GM12872 (cell line): ENCODE data around the gene BBOF1.

Source experiments
- CTCF ChIP-seq: IDR thresholded peaks from 3 replicates; pipeline ENCODE4 v1.5.1; 2011; ENCODE audit warnings: low read depth, mild to moderate bottlenecking, low read length, moderate library complexity; ENCODE audit not compliant: insufficient read depth

Gene BBOF1

DNA sequence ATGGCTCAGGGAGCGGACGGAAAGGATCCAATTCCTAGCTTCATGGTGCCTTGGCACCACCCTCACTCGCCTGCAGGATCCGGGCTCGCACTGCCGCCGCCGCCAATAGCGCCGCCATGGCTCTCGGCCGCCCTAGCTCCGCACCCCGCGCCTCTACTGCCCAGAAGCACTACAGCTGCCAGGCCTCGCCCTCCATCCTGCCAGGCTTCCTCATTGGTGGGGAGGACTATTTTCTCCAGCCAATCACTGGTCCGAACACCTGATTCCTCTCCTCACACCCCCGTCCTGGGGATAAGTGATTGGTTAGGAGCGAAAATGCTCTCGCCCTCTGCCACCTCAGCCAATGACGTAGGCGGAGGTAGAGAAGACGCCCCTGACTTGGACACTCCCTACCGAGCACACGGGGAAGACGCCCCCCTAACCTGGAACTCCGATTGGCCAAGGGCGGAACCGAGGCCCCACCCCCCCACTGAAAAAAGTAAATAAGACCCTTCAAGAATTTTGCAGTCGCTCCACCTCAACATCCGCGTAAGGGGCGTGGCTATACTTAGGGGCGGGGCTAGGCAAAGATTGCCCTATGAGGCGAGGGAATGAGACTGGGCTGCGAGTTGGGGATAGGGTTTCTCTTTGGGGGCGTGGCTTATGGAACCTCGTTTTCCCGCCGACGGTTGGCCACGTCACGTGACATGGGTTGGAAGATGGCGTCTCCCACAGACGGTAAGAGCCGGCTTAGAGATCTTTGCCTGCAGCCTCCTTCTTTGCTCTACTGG lies 65.3 kb downstream of the BBOF1 start, which contains the start of the genes ALDH6A1 and LIN52:
Gene ALDH6A1, minus strand, starts transcription at position 177 of the 770 bp plus-strand sequence. Its CDS starts 59 bp downstream, at position 118.
Gene LIN52, plus strand, starts transcription at position 680 of the 770 bp plus-strand sequence. Its CDS starts 19 bp downstream, at position 699.
- 0 out of 3 replicates have a peak, but pooled peaks have one; percentile 25 for TF ChIP-seq CTCF

GRCh38 chr14:74085047-74085637 lies 66.0 kb downstream of the BBOF1 start:
- no peak for TF ChIP-seq CTCF

DNA sequence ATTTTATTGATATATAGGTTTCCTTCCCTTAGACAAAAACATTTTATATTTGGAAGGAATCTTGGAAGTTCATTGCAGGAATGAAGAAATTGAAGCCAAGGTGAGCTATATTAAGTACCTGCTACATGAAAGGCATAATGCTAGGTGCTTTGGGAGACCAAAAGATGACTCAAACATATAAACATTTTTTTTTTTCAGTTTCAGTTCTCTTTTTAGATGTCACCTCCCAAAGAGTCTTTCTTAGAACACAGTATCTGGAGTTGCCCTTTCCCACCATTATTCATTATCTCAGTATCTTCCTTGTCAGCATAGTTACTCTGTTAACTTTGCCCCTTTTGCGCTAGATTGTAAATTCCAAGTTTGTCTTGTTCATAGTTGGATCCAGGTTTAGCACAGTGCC lies 66.7 kb downstream of the BBOF1 start:
- TF ChIP-seq CTCF, result no peak

DNA sequence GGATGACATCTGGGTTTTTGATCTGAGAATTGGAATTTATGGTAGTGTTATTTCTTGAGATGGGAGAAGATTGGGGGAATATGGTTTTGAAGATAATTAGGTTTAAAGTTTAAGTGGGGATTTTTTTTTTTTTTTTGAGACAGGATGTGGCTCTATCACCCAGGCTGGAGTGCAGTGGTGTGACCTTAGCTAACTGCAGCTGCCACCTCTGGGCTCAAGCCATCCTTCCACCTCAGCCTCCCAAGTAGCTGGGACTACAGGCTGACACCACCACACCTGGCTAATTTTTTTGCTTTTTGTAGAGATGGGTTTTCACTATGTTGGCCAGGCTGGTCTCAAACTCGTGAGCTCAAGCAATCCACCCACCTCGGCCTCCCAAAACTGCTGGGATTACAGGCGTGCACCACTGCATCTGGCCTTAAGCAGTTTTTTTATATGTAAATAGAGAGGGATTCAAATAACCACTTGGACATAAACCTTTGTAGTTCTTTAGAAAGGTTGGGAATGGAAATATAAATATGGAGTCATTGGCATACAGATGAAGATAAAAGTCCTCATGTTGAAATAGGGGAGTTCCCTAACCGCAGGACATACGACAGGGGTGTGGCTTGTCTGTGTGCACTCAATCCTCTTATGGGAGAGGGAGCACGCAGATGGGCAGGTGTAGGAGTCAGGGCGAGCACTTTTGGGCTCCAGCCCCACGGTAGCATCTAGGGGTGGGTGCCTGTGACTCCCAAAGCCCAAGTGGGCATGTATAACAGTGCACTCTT lies 70.3 kb downstream of the BBOF1 start:
- no peak for TF ChIP-seq CTCF

GRCh38 chr14:74105381-74105780 lies 86.2 kb downstream of the BBOF1 start:
- TF ChIP-seq CTCF, result no peak

DNA sequence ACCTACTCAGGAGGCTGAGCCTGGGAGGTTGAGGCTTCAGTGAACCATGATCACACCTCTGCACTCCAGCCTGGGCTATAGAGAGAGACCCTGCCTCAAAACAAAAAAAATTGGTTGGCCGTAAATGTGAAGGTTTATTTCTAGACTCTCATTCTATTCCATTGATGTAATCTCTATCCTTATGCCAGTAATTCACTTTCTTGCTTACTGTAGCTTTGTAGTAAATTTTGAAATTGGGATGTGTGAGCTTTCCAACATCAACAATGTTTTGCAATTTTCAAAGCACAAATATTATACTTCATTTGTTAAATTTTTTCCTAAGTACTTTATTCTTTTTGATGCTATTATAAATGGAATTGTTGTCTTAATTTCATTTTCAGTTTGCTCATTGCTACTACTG lies 90.2 kb downstream of the BBOF1 start:
- TF ChIP-seq CTCF, result no peak

DNA sequence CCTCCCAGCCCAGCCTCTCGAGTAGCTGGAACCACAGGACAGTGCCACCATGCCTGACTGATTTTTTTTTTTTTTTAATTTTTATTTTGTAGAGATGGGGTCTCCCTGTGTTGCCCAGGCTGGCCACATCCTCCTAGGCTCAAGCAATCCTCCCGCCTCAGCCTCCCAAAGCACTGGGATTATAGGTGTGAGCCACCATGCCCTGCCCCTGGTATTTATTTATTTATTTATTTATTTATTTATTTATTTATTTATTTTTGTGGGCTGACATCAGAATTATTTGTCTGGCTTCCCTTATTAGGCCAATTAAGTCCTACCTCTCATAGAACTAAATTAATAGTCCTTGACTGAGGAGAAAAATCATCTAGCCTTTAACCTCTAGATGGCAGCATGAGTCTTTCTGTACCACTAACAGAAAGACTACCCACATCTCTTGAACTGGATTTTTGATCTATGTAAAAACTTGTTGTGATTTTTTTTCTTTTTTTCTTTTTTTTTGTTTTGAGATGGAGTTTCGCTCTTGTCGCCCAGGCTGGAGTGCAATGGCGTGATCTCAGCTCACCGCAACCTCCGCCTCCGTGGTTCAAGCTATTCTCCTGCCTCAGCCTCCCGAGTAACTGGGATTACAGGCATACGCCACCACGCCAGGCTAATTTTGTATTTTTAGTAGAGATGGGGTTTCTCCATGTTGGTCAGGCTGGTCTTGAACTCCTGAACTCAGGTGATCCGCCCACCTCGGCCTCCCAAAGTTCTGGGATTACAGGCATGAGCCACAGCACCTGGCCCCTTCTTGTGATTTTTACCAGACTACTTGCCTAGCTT lies 92.5 kb downstream of the BBOF1 start:
- TF ChIP-seq CTCF, result peak; percentile 46; the same call in 1 of the 3 replicates
